Mucosa of descending colon (tissue), 3 donors: ENCODE data around the gene CERS4. TPM values are rescaled to one million over a fixed set of nuclear protein-coding genes. Genes with fewer than 3 reads are reported as not detected.

ENCODE experiments used
- total RNA-seq, 3 donors: library from RNA; stranded (reverse); fragmentation: NEBNext Ultra II Directional in 2 of 3; extraction: Animal tissue kit (Norgen Biotek cat#: 25700) in 2 of 3; gene quantifications; one replicate each; pipeline versions ENCODE4 v1.2.1 to v1.2.4, GENCODE V29; 2021 to 2023
- donor health status: DM: no; HTN: no; CAD: no; lungs with moderate emphysema.
- donor health status: DM: no; HTN: no; CAD: no.
- donor health status: DM: no; HTN: yes; CAD: no.

Gene CERS4
- total RNA-seq, 3 donors from 2014 or later: 3.1 to 37.1 (median 4.2) TPM

Other genes starting within 250 kb of the CERS4 start
- gene ELAVL1, start 203.7 kb upstream of the CERS4 start, total RNA-seq: 10 to 100 TPM; 43.9 to 63.9 (median 58.7) TPM
- not detected for gene CCL25, start 156.6 kb upstream of the CERS4 start, total RNA-seq
- under 1 TPM in 1 of 3 donors, not detected in 2; 0.35 TPM for gene FBN3, start 59.8 kb upstream of the CERS4 start, total RNA-seq
- 10 to 100 TPM; 33.2 to 45.8 (median 41.7) TPM for gene CD320, start 99.0 kb downstream of the CERS4 start, total RNA-seq
- gene NDUFA7, start 112.0 kb downstream of the CERS4 start, total RNA-seq: 10 to 100 TPM; 35.3 to 65.9 (median 35.5) TPM
- 1,000 to 10,000 TPM; 1,101 to 1,558 (median 1,449) TPM for gene RPS28, start 112.1 kb downstream of the CERS4 start, total RNA-seq
- gene KANK3, start 133.9 kb downstream of the CERS4 start, total RNA-seq: 10 to 100 TPM in 1 of 3 donors, 1 to 10 TPM in 2; 2.0 to 10.1 (median 3.3) TPM
- gene ANGPTL4, start 154.8 kb downstream of the CERS4 start, total RNA-seq: 1 to 10 TPM; 2.8 to 9.5 (median 2.9) TPM
- gene RAB11B, start 181.0 kb downstream of the CERS4 start, total RNA-seq: 100 to 1,000 TPM; 100 to 131 (median 103) TPM
- gene MARCHF2, start 203.9 kb downstream of the CERS4 start, total RNA-seq: 10 to 100 TPM; 27.2 to 62.0 (median 33.8) TPM
- gene HNRNPM, start 235.6 kb downstream of the CERS4 start, total RNA-seq: 100 to 1,000 TPM; 116 to 181 (median 149) TPM